ENCODE data around the gene CACNG6.

DNA sequence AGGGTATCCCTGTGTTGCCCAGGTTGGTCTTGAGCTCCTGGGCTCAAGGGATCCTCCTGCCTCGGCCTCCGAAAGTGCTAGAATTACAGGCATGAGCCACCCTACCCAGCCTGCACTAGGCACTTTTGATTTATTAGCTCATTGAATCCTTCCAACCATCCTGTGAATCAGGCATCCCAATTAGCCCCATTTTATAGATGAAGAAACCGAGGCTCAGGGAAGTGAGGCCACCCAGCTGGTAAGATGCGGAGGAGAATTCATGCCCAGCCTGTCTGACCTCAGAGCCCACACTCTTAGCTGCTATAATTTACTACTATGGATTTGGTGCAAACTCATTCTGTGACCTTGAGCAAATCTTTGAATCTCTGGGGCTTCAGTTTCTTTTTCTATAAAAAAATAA lies 46.5 kb upstream of the CACNG6 start:
- TF ChIP-seq EZH2 (IDR thresholded peaks at IDR 0.05; ENCODE audit: borderline replicate concordance, control insufficient read depth, low read depth, low read length) = no peak
- TF ChIP-seq RFX5 (IDR thresholded peaks at IDR 0.05; ENCODE audit: low read depth, low read length) = no peak
- TF ChIP-seq, protein P1, sequence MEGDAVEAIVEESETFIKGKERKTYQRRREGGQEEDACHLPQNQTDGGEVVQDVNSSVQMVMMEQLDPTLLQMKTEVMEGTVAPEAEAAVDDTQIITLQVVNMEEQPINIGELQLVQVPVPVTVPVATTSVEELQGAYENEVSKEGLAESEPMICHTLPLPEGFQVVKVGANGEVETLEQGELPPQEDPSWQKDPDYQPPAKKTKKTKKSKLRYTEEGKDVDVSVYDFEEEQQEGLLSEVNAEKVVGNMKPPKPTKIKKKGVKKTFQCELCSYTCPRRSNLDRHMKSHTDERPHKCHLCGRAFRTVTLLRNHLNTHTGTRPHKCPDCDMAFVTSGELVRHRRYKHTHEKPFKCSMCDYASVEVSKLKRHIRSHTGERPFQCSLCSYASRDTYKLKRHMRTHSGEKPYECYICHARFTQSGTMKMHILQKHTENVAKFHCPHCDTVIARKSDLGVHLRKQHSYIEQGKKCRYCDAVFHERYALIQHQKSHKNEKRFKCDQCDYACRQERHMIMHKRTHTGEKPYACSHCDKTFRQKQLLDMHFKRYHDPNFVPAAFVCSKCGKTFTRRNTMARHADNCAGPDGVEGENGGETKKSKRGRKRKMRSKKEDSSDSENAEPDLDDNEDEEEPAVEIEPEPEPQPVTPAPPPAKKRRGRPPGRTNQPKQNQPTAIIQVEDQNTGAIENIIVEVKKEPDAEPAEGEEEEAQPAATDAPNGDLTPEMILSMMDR (IDR thresholded peaks at IDR 0.05 in 2 of 3, conservative IDR thresholded peaks at IDR 0.05 in 1 of 3; ENCODE audit: control insufficient read depth in 2 of 3, extremely low read depth in 1 of 3, insufficient read depth in 1 of 3, low read depth in 3 of 3, low read length in 3 of 3) = no peak
- TF ChIP-seq BRCA1 (IDR thresholded peaks at IDR 0.05; ENCODE audit: low read depth, low read length) = no peak
- TF ChIP-seq, protein P2, sequence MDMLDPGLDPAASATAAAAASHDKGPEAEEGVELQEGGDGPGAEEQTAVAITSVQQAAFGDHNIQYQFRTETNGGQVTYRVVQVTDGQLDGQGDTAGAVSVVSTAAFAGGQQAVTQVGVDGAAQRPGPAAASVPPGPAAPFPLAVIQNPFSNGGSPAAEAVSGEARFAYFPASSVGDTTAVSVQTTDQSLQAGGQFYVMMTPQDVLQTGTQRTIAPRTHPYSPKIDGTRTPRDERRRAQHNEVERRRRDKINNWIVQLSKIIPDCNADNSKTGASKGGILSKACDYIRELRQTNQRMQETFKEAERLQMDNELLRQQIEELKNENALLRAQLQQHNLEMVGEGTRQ (IDR thresholded peaks at IDR 0.05; ENCODE audit: borderline replicate concordance, low read depth, low read length) = no peak
- TF ChIP-seq EP300 (IDR thresholded peaks at IDR 0.05; ENCODE audit: borderline replicate concordance in 1 of 2, control insufficient read depth in 1 of 2, low read depth in 2 of 2, low read length in 2 of 2) = no peak
- TF ChIP-seq ESRRA (IDR thresholded peaks at IDR 0.05; ENCODE audit: low read length) = no peak
